Epithelial cell of esophagus (primary cell): Measurements from ENCODE around the gene EGFR.

Source experiments
- DNase-seq: peaks from one replicate; pipeline ENCODE4 v3.0.0; 2010; ENCODE audit warnings: low read depth
- H3K4me3 ChIP-seq: 2 replicates; pipeline ENCODE4 v1.5.1; 2011; ENCODE audit warnings: mild to moderate bottlenecking, low read length, control low read depth
- CTCF ChIP-seq: IDR thresholded peaks from 2 replicates; pipeline ENCODE4 v1.5.1; 2011; ENCODE audit warnings: low read depth, mild to moderate bottlenecking, low read length, control low read depth, inconsistent platforms; ENCODE audit not compliant: insufficient read depth; ENCODE audit errors: missing control alignments

The EGFR gene

GRCh38 chr7:55258631-55259030 is 239.8 kb downstream of the EGFR start:
- H3K4me3 ChIP-seq, result no peak overlapping the region
- TF ChIP-seq CTCF, result no peak
- no peak for DNase-seq

GRCh38 chr7:55260171-55260570 is 241.4 kb downstream of the EGFR start:
- no peak for TF ChIP-seq CTCF
- H3K4me3 ChIP-seq, result no peak overlapping the region

GRCh38 chr7:55260676-55261385 is 242.0 kb downstream of the EGFR start:
- no peak for DNase-seq
- no peak for TF ChIP-seq CTCF
- H3K4me3 ChIP-seq, result no peak overlapping the region

More at GRCh38 chr7:55260171-55260570, 241.4 kb downstream of the EGFR start:
- DNase-seq, result no peak
